ENCODE data around the gene GNLY.
"Not testable (repeated sequence)": the region's sequence is repeated elsewhere in the genome, so short reads cannot be mapped to it uniquely, and the experiment has no call there.

GNLY gene

GRCh38 chr2:85663594-85664565 lies 30.3 kb upstream of the GNLY start:
- no peak for DNase-seq

GRCh38 chr2:85665264-85665937 lies 28.8 kb upstream of the GNLY start:
- no peak for DNase-seq

GRCh38 chr2:85666016-85666415 lies 28.1 kb upstream of the GNLY start:
- DNase-seq, result no peak

- DNase-seq, result peak in 9 of 56 donors; percentile 10 to 53 (median 26)
Measured at GRCh38 chr2:85666435-85667316, 27.5 kb upstream of the GNLY start.

GRCh38 chr2:85667561-85668008 lies 26.6 kb upstream of the GNLY start:
- no peak for DNase-seq

- no peak for DNase-seq
Measured at GRCh38 chr2:85668009-85668856, 25.9 kb upstream of the GNLY start, which contains the start of gene SFTPB. Gene SFTPB, minus strand, starts transcription at chr2:85668199. Its CDS starts 16 bp downstream, at chr2:85668183.

GRCh38 chr2:85668857-85669142 lies 25.4 kb upstream of the GNLY start:
- DNase-seq, result no peak

GRCh38 chr2:85669549-85669948 lies 24.6 kb upstream of the GNLY start:
- DNase-seq, result no peak

- DNase-seq, result not testable (repeated sequence)
Measured at GRCh38 chr2:85670416-85670815, 23.7 kb upstream of the GNLY start.

GRCh38 chr2:85672456-85672855 lies 21.7 kb upstream of the GNLY start:
- no peak for DNase-seq

- DNase-seq, result no peak
Measured at GRCh38 chr2:85673716-85674375, 20.3 kb upstream of the GNLY start.

- DNase-seq, result no peak
Measured at GRCh38 chr2:85674417-85674816, 19.7 kb upstream of the GNLY start.

- DNase-seq, result no peak
Measured at GRCh38 chr2:85675427-85675826, 18.7 kb upstream of the GNLY start.

- no peak for DNase-seq
Measured at GRCh38 chr2:85675866-85676548, 18.2 kb upstream of the GNLY start.

- no peak for DNase-seq
Measured at GRCh38 chr2:85678377-85678776, 15.8 kb upstream of the GNLY start.

- peak in 47 of 56 donors; percentile 10 to 85 (median 47) for DNase-seq
Measured at GRCh38 chr2:85678794-85679672, 15.1 kb upstream of the GNLY start.

GRCh38 chr2:85680707-85681371 lies 13.3 kb upstream of the GNLY start:
- peak in 8 of 56 donors; percentile 8 to 29 (median 18) for DNase-seq

GRCh38 chr2:85681372-85681763 lies 12.8 kb upstream of the GNLY start:
- DNase-seq, result no peak

Data from nucleus accumbens (tissue), 56 donors.